ENCODE measurements around the gene EIF5A. TPM values are rescaled to one million over a fixed set of nuclear protein-coding genes. Genes with fewer than 3 reads are reported as not detected.

The EIF5A gene
- polyA plus RNA-seq, 1 donor (not counting 4 experiments of a cell fraction or from before 2014, with no cell fraction given) = 948 TPM

- H3K9me1 ChIP-seq (ENCODE audit: control insufficient read depth, extremely low read depth, insufficient read depth, low read length) = peaks cover 2% of the 10 kb centered on the region
- peaks cover 17% of the 10 kb centered on the region for H3K79me2 ChIP-seq (ENCODE audit: control insufficient read depth, insufficient read depth, low read length)
- H2AFZ ChIP-seq (ENCODE audit: control insufficient read depth, low read length) = peak overlapping the region; percentile 97
- H4K20me1 ChIP-seq (ENCODE audit: control insufficient read depth, extremely low read depth, insufficient read depth, low read length) = no peaks in the 10 kb centered on the region
- peaks cover 17 to 23% of the 10 kb centered on the region in 2 experiments for H3K36me3 ChIP-seq (ENCODE audit: control insufficient read depth in 2 of 2, extremely low read depth in 1 of 2, insufficient read depth in 2 of 2, low read length in 2 of 2)
- FAIRE-seq = peak; percentile 96
- peak; percentile 97 for DNase-seq (ENCODE audit: low read depth, low spot score)
- peak overlapping the region; percentile 91 for H3K9ac ChIP-seq (ENCODE audit: control insufficient read depth, extremely low read depth, insufficient read depth, low read length)
- H3K4me1 ChIP-seq (ENCODE audit: control insufficient read depth, extremely low read depth, insufficient read depth, low read length) = peaks cover 8% of the 10 kb centered on the region
- peak overlapping the region; percentile 90 for H3K27ac ChIP-seq (ENCODE audit: control insufficient read depth, insufficient read depth, low read length)
- H3K4me2 ChIP-seq (ENCODE audit: control insufficient read depth, extremely low read depth, insufficient read depth, low read depth, low read length) = peak overlapping the region; percentile 99
- H3K9me3 ChIP-seq (ENCODE audit: control insufficient read depth, low read depth, low read length) = no peaks in the 10 kb centered on the region
- peak overlapping the region; percentile 87 to 95 (median 90) for H3K4me3 ChIP-seq (ENCODE audit: control insufficient read depth in 2 of 3, extremely low read depth in 1 of 3, insufficient read depth in 2 of 3, low read depth in 1 of 3, low read length in 3 of 3)
- no peaks in the 10 kb centered on the region for H3K27me3 ChIP-seq (ENCODE audit: control insufficient read depth, extremely low read depth, insufficient read depth, low read length)
- dilution Hi-C loops (cut with MboI; ENCODE audit: extremely low pct_ligation_motif_present, low sequenced_read_pairs) = no loop called here
- TF ChIP-seq CTCF (optimal IDR thresholded peaks at IDR 0.05 in 1 of 3, IDR thresholded peaks at IDR 0.05 in 1 of 3, conservative IDR thresholded peaks at IDR 0.05 in 1 of 3; ENCODE audit: extremely low read depth in 1 of 3, insufficient read depth in 2 of 3, low read length in 3 of 3) (no peak), EZH2 (IDR thresholded peaks at IDR 0.05; ENCODE audit: low read length) (no peak)
Measured at GRCh38 chr17:7329374-7329996, 22.1 kb downstream of the EIF5A start.

GRCh38 chr17:7329997-7330637 is 22.7 kb downstream of the EIF5A start:
- H3K9me1 ChIP-seq (ENCODE audit: control insufficient read depth, extremely low read depth, insufficient read depth, low read length) = peaks cover 2% of the 10 kb centered on the region
- no peak for TF ChIP-seq EZH2 (IDR thresholded peaks at IDR 0.05; ENCODE audit: low read length)
- peaks cover 12 to 19% of the 10 kb centered on the region in 2 experiments for H3K36me3 ChIP-seq (ENCODE audit: control insufficient read depth in 2 of 2, extremely low read depth in 1 of 2, insufficient read depth in 2 of 2, low read length in 2 of 2)
- no peaks in the 10 kb centered on the region for H3K27me3 ChIP-seq (ENCODE audit: control insufficient read depth, extremely low read depth, insufficient read depth, low read length)
- peaks cover 17% of the 10 kb centered on the region for H3K79me2 ChIP-seq (ENCODE audit: control insufficient read depth, insufficient read depth, low read length)
- no peaks in the 10 kb centered on the region for H3K9me3 ChIP-seq (ENCODE audit: control insufficient read depth, low read depth, low read length)
- dilution Hi-C loops (cut with MboI; ENCODE audit: extremely low pct_ligation_motif_present, low sequenced_read_pairs) = no loop called here
- H4K20me1 ChIP-seq (ENCODE audit: control insufficient read depth, extremely low read depth, insufficient read depth, low read length) = no peaks in the 10 kb centered on the region
- peak overlapping the region; percentile 87 to 95 (median 90) for H3K4me3 ChIP-seq (ENCODE audit: control insufficient read depth in 2 of 3, extremely low read depth in 1 of 3, insufficient read depth in 2 of 3, low read depth in 1 of 3, low read length in 3 of 3)
- H3K27ac ChIP-seq (ENCODE audit: control insufficient read depth, insufficient read depth, low read length) = peak overlapping the region; percentile 90
- peak overlapping the region; percentile 91 for H3K9ac ChIP-seq (ENCODE audit: control insufficient read depth, extremely low read depth, insufficient read depth, low read length)
- peaks cover 8% of the 10 kb centered on the region for H3K4me1 ChIP-seq (ENCODE audit: control insufficient read depth, extremely low read depth, insufficient read depth, low read length)
- peak overlapping the region; percentile 97 for H2AFZ ChIP-seq (ENCODE audit: control insufficient read depth, low read length)
- H3K4me2 ChIP-seq (ENCODE audit: control insufficient read depth, extremely low read depth, insufficient read depth, low read depth, low read length) = peak overlapping the region; percentile 99
- DNase-seq (ENCODE audit: low read depth, low spot score) = no peak
- peak; percentile 39 for FAIRE-seq

All from keratinocyte (primary cell).